T47D (cell line): Measurements from ENCODE around the gene KIR3DL1.
"Not testable (repeated sequence)": the region's sequence is repeated elsewhere in the genome, so short reads cannot be mapped to it uniquely, and the experiment has no call there.

ENCODE experiments used
- DNase-seq, 2 experiments: peaks; one replicate each; pipeline versions ENCODE4 v3.0.0 to v3.0.0-alpha.2; 2011 to 2012; ENCODE audit warnings: low read depth in 1 of 2, low spot score in 1 of 2
- JUND ChIP-seq: IDR thresholded peaks from 2 replicates; pipeline ENCODE4 v1.6.1; 2012; ENCODE audit warnings: low read depth
- in situ Hi-C: cut with HindIII; loops from 2 replicates; pipeline ENCODE4 v1.10.0; 2016; ENCODE audit warnings: low sequenced_read_pairs, low pct_unique_long_range_greater_than_20kb

The KIR3DL1 gene

DNA sequence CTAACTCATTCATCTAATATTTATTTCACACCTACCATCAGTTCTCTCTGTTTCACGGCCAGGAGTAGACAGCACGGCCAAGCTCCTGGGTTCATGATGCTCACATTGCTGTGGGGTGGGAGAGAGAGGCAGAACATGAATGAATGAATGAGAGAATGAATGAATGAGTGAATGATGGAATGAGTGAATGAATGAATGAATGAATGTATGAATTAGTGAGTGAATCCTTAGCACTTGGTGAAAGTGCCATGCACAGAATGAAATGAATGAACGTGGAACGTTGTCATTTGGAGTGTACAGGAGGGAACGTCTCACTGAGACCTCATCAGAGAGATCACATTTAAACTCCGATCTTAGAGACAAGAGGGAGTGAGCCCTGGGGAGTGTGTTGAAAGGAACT, 24.8 kb upstream of the KIR3DL1 start:
- no peak for DNase-seq
- no peak for TF ChIP-seq JUND
- in situ Hi-C loops = no loop called here

DNA sequence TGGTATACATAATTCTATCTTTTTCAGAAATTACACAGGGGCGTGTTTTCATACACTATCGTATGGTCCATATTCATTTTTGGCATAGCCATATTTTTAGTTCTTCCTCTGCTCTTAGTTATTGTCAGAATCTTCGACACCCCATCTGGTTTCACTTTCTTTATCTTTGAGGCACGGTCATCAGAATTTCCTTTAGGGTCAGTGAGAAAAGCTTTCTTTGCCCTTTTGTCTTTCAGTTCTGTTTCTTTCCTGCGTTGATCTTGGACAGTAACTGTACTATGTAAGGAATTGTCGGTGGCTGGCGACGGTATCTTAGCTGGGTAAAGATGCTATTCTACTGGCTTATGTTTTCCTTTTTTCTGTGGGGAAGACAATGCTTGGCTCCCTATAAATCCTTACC, 23.5 kb upstream of the KIR3DL1 start:
- TF ChIP-seq JUND = no peak
- DNase-seq = no peak
- in situ Hi-C loops = no loop called here

DNA sequence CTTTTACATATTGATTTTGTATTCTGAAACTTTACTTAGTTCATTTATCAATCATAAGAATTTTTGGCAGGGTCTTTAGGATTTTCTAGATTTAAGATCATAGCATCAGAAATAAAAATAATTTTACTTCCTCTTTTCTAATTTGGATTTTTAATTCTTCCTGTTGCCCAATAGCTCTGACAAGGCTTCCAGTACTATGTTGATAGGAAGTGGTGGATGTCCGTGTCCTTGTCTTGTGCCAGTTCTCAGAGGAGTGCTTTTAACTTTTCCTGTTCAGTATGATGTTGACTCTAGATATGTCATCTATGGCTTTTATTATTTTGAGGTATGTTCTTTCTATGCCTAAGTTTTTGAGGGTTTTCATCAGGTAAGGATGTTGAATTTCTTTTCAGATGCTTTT, 20.5 kb upstream of the KIR3DL1 start:
- no peak for DNase-seq
- in situ Hi-C loops = no loop called here
- no peak for TF ChIP-seq JUND

DNA sequence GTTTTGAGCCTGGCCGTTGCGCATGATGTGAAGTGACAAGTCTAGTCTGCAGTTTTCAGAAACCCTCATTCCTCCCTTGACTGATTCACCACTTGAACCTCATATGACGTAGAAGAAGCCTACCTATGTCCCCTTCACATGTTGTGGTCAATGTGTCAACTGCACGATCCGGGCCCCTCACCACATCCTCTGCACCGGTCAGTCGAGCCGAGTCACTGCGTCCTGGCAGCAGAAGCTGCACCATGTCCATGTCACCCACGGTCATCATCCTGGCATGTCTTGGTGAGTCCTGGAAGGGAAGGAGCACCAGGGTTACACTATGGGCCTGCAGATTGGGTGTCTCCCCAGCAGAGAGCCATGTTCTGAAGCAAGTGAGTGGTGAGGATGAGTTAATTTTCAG, 12.9 kb upstream of the KIR3DL1 start, which contains the start of gene KIR2DL4:
Gene KIR2DL4, plus strand, starts transcription at position 201 of the 400 bp plus-strand sequence. Its CDS starts 42 bp downstream, at position 243.
- DNase-seq = no peak
- TF ChIP-seq JUND = no peak
- in situ Hi-C loops = no loop called here

DNA sequence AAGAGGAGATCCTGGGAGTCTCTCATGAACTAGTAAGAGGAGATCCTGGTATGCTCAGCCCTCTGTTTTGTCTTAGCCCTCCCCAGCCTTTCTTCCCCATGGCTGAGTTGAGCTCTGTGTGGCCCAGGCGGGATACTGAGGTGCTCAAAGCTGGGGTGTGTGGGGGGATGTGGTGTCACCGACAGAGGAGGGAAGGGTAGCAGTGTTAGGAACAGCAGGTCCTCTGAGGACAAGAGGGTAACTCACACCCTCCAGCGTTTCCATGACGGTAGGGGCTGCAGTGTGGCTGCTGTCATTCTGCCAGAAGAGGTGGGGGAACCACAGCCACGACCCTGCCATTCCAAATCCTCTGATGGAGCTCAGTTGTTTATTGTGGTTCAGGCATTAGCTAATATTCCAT, 12.2 kb upstream of the KIR3DL1 start:
- no peak for TF ChIP-seq JUND
- in situ Hi-C loops = no loop called here
- DNase-seq = no peak

DNA sequence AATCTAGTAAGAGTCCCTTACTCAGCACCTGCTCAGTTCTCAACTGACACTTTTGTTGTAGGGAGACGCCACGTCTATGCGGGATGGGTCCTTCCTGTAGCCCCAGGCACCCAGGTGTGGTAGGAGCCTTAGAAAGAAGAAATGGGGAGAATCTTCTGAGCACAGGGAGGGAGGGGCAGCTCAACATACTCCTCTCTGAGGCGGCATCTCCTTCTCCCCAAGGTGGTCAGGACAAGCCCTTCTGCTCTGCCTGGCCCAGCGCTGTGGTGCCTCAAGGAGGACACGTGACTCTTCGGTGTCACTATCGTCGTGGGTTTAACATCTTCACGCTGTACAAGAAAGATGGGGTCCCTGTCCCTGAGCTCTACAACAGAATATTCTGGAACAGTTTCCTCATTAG, 11.7 kb upstream of the KIR3DL1 start:
- in situ Hi-C loops = no loop called here
- no peak for TF ChIP-seq JUND
- DNase-seq = no peak

DNA sequence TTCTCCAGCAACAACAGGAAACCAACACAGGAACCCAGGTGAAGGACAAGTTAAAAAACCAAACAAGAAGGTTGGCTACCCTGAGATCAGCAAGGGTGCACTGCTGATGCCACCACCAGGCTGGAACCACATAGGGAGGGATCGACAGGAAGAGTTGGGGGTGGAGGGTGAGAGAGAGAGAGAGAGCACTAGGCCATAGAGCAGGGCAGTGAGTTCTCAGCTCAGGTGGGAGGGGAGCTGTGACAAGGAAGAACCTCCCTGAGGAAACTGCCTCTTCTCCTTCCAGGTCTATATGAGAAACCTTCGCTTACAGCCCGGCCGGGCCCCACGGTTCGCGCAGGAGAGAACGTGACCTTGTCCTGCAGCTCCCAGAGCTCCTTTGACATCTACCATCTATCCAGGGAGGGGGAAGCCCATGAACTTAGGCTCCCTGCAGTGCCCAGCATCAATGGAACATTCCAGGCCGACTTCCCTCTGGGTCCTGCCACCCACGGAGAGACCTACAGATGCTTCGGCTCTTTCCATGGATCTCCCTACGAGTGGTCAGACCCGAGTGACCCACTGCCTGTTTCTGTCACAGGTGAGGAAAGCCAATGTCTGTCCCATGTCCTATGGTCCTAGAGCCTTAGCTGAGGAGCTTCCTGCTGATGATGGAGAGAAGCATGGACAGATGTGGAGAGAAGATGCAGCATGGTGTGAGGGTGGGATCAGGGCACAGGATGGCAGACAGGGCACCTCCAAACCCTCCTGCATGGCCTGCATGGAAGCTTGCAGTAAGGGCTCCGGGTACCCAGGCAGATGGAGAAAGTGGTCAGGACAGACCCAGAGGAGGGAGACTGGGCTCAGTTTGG, 10.4 kb upstream of the KIR3DL1 start:
- in situ Hi-C loops = no loop called here
- DNase-seq = no peak
- TF ChIP-seq JUND = no peak

DNA sequence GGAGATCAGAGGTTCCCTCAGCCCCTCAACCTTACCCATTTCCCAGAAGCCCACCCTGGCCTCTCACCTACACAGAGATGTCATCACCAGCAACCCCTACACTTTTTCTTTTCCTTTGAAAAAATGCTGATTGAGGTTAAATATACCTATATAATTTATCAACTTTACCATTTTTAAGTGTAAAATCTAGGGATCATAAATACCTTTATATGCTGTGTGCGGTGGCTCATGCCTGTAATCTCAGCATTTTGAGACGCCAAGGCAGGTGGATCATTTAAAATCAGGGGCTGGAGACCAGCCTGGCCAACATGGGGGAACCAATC, 9.8 kb upstream of the KIR3DL1 start:
- TF ChIP-seq JUND = no peak
- DNase-seq = no peak
- in situ Hi-C loops = no loop called here

DNA sequence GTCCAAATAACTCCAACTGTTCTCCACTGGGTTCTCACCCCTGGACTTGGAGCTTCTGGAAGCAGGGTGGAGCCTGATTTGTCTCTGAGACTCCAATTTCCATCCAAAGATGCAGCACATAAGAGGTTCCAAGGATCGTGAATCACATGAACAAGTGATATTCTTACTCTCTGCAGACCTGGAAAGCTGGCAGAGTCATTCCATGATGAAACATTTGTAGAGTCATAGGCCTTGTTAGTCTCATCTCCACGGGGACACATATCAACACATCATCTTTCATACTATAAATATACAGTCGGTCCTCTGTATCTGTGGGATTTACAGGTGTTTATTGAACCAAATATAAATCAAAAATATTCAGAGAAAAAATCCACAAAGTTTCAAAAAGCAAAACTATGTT, 1.7 kb upstream of the KIR3DL1 start:
- DNase-seq, in situ Hi-C loops: not testable (repeated sequence)

DNA sequence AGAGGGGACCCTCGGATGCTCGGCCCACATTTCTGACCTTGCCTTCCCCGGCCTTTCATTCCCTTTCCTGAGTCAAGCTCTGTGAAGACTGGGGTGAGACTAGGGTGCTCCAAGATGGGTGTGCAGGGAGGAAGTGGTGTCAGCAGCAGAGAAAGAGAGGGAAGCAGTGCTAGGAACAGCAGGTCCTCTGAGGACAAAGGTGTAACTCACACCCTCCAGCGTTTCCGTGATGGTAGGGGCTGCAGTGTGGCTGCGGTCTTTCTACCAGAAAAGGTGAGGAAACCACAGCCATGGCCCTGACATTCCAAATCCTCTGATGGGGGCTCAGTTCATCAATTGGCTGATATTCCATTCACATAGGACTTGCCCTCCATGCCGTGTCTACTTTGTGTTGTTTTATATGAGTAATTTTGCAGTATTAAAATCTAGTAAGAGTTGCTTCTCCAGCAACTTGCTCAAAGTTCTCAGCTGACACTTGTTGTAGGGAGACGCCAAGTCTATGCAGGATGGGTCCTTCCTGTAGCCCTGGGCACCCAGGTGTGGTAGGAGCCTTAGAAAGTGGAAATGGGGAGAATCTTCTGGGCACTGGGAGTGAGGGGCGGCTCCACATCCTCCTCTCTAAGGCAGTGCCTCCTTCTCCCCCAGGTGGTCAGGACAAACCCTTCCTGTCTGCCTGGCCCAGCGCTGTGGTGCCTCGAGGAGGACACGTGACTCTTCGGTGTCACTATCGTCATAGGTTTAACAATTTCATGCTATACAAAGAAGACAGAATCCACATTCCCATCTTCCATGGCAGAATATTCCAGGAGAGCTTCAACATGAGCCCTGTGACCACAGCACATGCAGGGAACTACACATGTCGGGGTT, 1.6 kb downstream of the KIR3DL1 start:
- in situ Hi-C loops = no loop called here
- no peak for TF ChIP-seq JUND
- no peak for DNase-seq

DNA sequence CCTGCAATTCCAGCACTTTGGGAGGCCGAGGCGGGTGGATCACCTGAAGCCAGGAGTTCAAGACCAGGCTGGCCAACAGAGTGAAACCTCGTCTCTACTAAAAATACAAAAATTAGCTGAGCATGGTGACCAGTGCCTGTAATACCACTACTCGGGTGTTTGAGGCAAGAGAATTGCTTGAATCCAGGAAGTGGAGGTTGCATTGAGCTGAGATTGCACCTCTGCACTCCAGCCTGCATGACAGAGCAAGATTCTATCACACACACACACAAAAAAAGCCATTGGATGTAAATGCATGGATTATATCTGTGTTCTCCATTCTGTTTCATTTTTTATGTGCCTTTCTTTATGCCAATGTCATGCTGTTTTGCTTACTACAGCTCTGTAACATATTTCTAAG, 8.1 kb downstream of the KIR3DL1 start:
- DNase-seq, in situ Hi-C loops: not testable (repeated sequence)

DNA sequence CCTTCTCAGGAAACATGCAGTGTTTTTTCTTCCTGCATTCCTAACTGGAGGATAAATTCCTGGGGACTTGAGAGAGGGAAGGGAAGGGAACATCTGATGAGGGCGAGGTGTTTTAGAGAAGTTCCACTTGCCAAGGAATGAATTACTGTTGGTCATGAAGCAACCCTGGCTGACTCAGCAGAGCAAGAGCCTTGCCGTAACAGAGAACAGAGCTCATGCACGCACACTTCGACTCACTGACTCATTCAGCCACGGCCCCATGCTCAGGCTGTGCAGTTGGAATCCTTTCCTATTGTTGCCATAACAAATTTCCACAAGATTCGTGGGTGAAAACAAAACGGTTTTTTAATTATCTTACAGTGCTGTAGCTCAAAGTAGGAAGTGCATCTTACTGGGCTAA, 9.1 kb downstream of the KIR3DL1 start:
- in situ Hi-C loops, DNase-seq: not testable (repeated sequence)

DNA sequence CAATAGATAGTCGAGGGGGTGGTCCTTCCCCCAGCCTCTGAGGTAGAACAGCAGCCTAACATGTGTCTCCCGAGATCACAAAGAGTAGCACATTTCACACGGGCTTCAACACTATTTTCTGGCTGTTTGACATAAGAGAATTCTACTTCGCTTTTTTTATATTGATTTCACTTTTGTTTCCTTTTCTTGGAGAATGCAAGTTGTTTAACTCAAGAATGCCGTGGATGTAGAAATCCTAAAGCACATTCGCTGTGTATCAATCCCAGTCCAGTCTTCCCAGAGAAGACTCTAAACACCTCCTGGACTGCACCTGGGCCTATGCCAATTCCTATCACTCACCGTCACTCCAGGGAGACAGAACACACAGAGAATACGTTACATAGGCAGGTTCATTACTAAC, 11.8 kb downstream of the KIR3DL1 start:
- in situ Hi-C loops, DNase-seq: not testable (repeated sequence)

DNA sequence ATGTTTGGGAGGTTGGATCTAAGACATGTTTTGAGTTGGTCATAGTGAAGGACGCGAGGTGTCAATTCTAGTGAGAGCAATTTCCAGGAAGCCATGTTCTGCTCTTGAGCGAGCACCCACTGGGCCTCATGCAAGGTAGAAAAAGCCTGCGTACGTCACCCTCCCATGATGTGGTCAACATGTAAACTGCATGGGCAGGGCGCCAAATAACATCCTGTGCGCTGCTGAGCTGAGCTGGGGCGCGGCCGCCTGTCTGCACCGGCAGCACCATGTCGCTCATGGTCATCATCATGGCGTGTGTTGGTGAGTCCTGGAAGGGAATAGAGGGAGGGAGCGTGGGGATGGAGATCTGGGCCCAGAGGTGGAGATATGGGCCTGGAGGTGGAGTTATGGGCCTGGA, 16.2 kb downstream of the KIR3DL1 start, which contains the start of gene KIR2DS4:
Gene KIR2DS4, plus strand, starts transcription at position 181 of the 400 bp plus-strand sequence.
- DNase-seq, in situ Hi-C loops: not testable (repeated sequence)

DNA sequence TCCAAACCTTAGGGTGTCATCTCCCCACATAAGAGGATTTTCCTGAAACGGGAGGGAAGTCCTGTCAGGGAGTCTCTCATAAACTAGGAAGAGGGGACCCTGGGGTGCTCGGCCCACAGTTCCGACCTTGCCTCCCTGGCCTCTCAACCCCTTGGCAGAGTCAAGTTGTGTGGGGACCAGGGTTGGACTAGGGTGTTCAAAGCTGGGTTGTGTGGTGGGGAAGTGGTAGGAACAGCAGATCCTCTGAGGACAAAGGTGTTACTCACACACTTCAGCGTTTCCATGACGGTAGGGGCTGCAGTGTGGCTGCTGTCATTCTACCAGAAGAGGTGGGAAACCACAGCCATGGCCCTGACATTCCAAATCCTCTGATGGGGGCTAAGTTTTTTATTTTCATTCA, 18.9 kb downstream of the KIR3DL1 start:
- in situ Hi-C loops, DNase-seq: not testable (repeated sequence)

DNA sequence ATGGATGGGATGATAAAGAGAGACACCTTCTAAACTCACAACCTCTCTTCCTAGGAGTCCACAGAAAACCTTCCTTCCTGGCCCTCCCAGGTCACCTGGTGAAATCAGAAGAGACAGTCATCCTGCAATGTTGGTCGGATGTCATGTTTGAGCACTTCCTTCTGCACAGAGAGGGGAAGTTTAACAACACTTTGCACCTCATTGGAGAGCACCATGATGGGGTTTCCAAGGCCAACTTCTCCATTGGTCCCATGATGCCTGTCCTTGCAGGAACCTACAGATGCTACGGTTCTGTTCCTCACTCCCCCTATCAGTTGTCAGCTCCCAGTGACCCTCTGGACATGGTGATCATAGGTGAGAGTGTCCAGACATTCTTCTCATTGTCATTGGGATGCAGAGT, 21.3 kb downstream of the KIR3DL1 start:
- DNase-seq, in situ Hi-C loops: not testable (repeated sequence)

DNA sequence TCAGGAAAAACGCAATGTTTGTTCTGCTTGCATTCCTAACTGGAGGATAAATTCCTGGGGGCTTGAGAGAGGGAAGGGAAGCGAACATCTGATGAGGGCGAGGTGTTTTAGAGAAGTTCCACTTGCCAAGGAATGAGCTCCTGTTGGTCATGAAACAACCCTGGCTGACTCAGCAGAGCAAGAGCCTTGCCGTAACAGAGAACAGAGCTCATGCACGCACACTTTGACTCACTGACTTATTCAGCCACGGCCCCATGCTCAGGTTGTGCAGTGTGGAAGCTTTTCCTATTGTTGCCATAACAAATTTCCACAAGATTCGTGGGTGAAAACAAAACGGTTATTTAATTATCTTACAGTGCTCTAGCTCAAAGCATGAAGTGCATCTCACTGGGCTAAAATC, 26.9 kb downstream of the KIR3DL1 start:
- DNase-seq, in situ Hi-C loops: not testable (repeated sequence)
